ENCODE results near the gene SUSD4. TPM values are rescaled to one million over a fixed set of nuclear protein-coding genes. Genes with fewer than 3 reads are reported as not detected.

Gene SUSD4
- total RNA-seq, 1 experiment from 2014 or later, result 3.5 TPM

GRCh38 chr1:223332997-223333396 is 31.0 kb downstream of the SUSD4 start:
- no peak for TF ChIP-seq CTCF (conservative IDR thresholded peaks at IDR 0.05)
- Mint-ChIP-seq H3K4me3 (no peak overlapping the region), H3K4me1 (peaks cover 14 to 15% of the 10 kb centered on the region in 2 experiments), H3K36me3 (ENCODE audit: insufficient read depth in 1 of 3, low read depth in 3 of 3) (no peaks in the 10 kb centered on the region), H3K9me3 (no peaks in the 10 kb centered on the region), H3K27ac (no peak overlapping the region), H3K27me3 (ENCODE audit: low read depth) (peaks cover 2% of the 10 kb centered on the region; the same call in 1 of the 2 replicates)
- H2BK15ac ChIP-seq (ENCODE audit: low read depth, low read length), result no peak overlapping the region
- H4K91ac ChIP-seq (ENCODE audit: insufficient read length, low read depth, low read length), result no peak overlapping the region
- H3K79me1 ChIP-seq (ENCODE audit: insufficient read depth, low read depth, low read length, poor library complexity, severe bottlenecking), result no peaks in the 10 kb centered on the region
- no peaks in the 10 kb centered on the region for H3K79me2 ChIP-seq (ENCODE audit: insufficient read depth, low read length)
- no peaks in the 10 kb centered on the region for H3K4me1 ChIP-seq (ENCODE audit: insufficient read depth, low read length)
- no peaks in the 10 kb centered on the region for H3K27me3 ChIP-seq (ENCODE audit: insufficient read depth, low read length)
- no peak overlapping the region for H3K14ac ChIP-seq (ENCODE audit: insufficient read depth, low read length)
- WGBS (ENCODE audit: extremely low coverage, insufficient read length, low lambda C conversion rate), result no CpG with 5 or more reads among the region's 7 CpGs
- H2BK120ac ChIP-seq (ENCODE audit: low read depth, low read length, poor library complexity, severe bottlenecking), result no peak overlapping the region
- no peak overlapping the region for H2AK5ac ChIP-seq (ENCODE audit: insufficient read length, low read length)
- no peak overlapping the region for H3K4me2 ChIP-seq (ENCODE audit: insufficient read depth, insufficient read length, low read length)
- no peak overlapping the region for H2BK5ac ChIP-seq (ENCODE audit: insufficient read length, low read length)
- H4K20me1 ChIP-seq (ENCODE audit: control insufficient read depth, insufficient read depth, insufficient read length), result no peaks in the 10 kb centered on the region
- no peak for DNase-seq
- no peaks in the 10 kb centered on the region for H3K9me3 ChIP-seq (ENCODE audit: control insufficient read depth, low read depth, low read length)
- no peak overlapping the region for H3K56ac ChIP-seq (ENCODE audit: insufficient read length, low read depth, low read length)
- no peak overlapping the region for H3K9ac ChIP-seq (ENCODE audit: extremely low read depth, insufficient read length, low read length)
- no peak overlapping the region for H2AFZ ChIP-seq (ENCODE audit: low read length)
- no peak overlapping the region for H3K27ac ChIP-seq (ENCODE audit: insufficient read length, low read depth, low read length)
- no peak overlapping the region for H4K8ac ChIP-seq (replicated peaks; ENCODE audit: insufficient read length, low read depth, low read length)
- no peak overlapping the region for H3T11ph ChIP-seq (ENCODE audit: low read length)
- no peak overlapping the region for H4K5ac ChIP-seq (ENCODE audit: insufficient read length, low read depth, low read length)
- H3K23ac ChIP-seq (ENCODE audit: insufficient read length, low read depth, low read length), result no peak overlapping the region
- H3K4ac ChIP-seq (ENCODE audit: low read depth, low read length), result no peak overlapping the region
- no peak overlapping the region for H2BK12ac ChIP-seq (ENCODE audit: insufficient read length, low read depth, low read length)
- no peak overlapping the region for H2BK20ac ChIP-seq (ENCODE audit: low read depth, low read length, poor library complexity, severe bottlenecking)
- no peaks in the 10 kb centered on the region for H3K23me2 ChIP-seq (ENCODE audit: insufficient read length, low read depth, low read length, poor library complexity, severe bottlenecking)
- H3K18ac ChIP-seq (ENCODE audit: insufficient read length, low read depth, low read length), result no peak overlapping the region
